Breast epithelium (tissue), 3 donors: Measurements from ENCODE around the gene LHPP.

Experiments used
- POLR2AphosphoS5 ChIP-seq, 3 donors: sonication (generic); formaldehyde crosslinking; IDR thresholded peaks; one replicate each; pipeline ENCODE4 v1.6.1; 2017; ENCODE audit warnings: antibody characterized with exemption in 3 of 3
- TF ChIP-seq, protein P1 (sequence below), 3 donors: fragments of 450-650 bp; IDR thresholded peaks; one replicate each; pipeline ENCODE4 v1.5.1; 2016 to 2017; ENCODE audit warnings: antibody characterized with exemption in 3 of 3, mild to moderate bottlenecking in 3 of 3, moderate library complexity in 3 of 3

GRCh38 chr10:124517461-124517860, 55.8 kb downstream of the LHPP start:
- TF ChIP-seq, protein P1, sequence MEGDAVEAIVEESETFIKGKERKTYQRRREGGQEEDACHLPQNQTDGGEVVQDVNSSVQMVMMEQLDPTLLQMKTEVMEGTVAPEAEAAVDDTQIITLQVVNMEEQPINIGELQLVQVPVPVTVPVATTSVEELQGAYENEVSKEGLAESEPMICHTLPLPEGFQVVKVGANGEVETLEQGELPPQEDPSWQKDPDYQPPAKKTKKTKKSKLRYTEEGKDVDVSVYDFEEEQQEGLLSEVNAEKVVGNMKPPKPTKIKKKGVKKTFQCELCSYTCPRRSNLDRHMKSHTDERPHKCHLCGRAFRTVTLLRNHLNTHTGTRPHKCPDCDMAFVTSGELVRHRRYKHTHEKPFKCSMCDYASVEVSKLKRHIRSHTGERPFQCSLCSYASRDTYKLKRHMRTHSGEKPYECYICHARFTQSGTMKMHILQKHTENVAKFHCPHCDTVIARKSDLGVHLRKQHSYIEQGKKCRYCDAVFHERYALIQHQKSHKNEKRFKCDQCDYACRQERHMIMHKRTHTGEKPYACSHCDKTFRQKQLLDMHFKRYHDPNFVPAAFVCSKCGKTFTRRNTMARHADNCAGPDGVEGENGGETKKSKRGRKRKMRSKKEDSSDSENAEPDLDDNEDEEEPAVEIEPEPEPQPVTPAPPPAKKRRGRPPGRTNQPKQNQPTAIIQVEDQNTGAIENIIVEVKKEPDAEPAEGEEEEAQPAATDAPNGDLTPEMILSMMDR (IDR thresholded peaks at IDR 0.05) = no peak
- TF ChIP-seq POLR2AphosphoS5 (IDR thresholded peaks at IDR 0.05) = no peak
